Psoas muscle (tissue), 8 donors: Measurements from ENCODE around the gene SPEN. TPM values are rescaled to one million over a fixed set of nuclear protein-coding genes. Genes with fewer than 3 reads are reported as not detected.

Experiments
- ATAC-seq, 4 donors: fragments of 200-7000 bp; cut with Tn5 transposase; one replicate each; pipeline ENCODE4 v1.9.1; 2020; ENCODE audit warnings: moderate library complexity in 3 of 4, mild to moderate bottlenecking in 2 of 4
- DNase-seq, 2 donors: peaks; one replicate each; pipeline ENCODE4 v3.0.0-alpha.2; 2020
- H3K27ac ChIP-seq: fragments of 200-600 bp; one replicate; pipeline ENCODE4 v1.8.0; 2022
- H3K27me3 ChIP-seq, 3 donors: fragments of 200-600 bp in 1 of 3; one replicate each; pipeline versions ENCODE4 v1.6.1 to v1.8.0; 2013 to 2022; ENCODE audit warnings: low read length in 2 of 3, mild to moderate bottlenecking in 2 of 3, moderate library complexity in 1 of 3; ENCODE audit not compliant: insufficient read depth in 3 of 3
- H3K36me3 ChIP-seq, 2 donors: fragments of 200-600 bp in 1 of 2; one replicate each; pipeline versions ENCODE4 v1.6.1 to v1.8.0; 2013 to 2022; ENCODE audit warnings: low read depth in 1 of 2, mild to moderate bottlenecking in 1 of 2, moderate library complexity in 1 of 2; ENCODE audit not compliant: insufficient read depth in 1 of 2
- H3K4me1 ChIP-seq: fragments of 200-600 bp; one replicate; pipeline ENCODE4 v1.8.0; 2022
- H3K4me3 ChIP-seq: fragments of 200-600 bp; one replicate; pipeline ENCODE4 v1.8.0; 2022; ENCODE audit warnings: mild to moderate bottlenecking
- H3K9me3 ChIP-seq: fragments of 200-600 bp; one replicate; pipeline ENCODE4 v1.8.0; 2022
- CTCF ChIP-seq: fragments of 200-600 bp; IDR thresholded peaks from one replicate; pipeline ENCODE4 v1.8.0; 2022; ENCODE audit warnings: antibody characterized with exemption
- WGBS, 3 donors: extraction: QIAGEN DNeasy Blood & Tissue Kit; methylation state at CpG; one replicate each; pipeline versions ENCODE4 v1.1.6 to v1.1.7; 2013; 5-methylcytosine and 5-hydroxymethylcytosine counted together
- intact Hi-C, 2 donors: fragments of 100-400 bp; cut with DNase I; formaldehyde crosslinking; loops; one replicate each; pipeline versions ENCODE4 v1.11.0 to v1.14.2; 2022
- polyA plus RNA-seq, 3 donors: library from polyadenylated mRNA; stranded (reverse); fragments of 200-250 nt; gene quantifications; one replicate each; pipeline ENCODE4 v1.2.3, GENCODE V29; 2013
- total RNA-seq, 4 donors: library from RNA; stranded (reverse); fragmentation: NEBNext Ultra II Directional in 2 of 4; extraction: Animal tissue kit (Norgen Biotek cat#: 25700) in 2 of 4; gene quantifications; one replicate each; pipeline versions ENCODE4 v1.2.1 to v1.2.4, GENCODE V29; 2021 to 2023
- donor health status: healthy with polysubstance abuse.
- donor health status: DM: no; HTN: no; CAD: no; lungs with moderate emphysema.
- donor health status: Bipolar disorder and iron deficiency.
- donor health status: healthy.
- donor health status: DM: yes; HTN: yes; CAD: no.
- donor health status: DM: no; HTN: no; CAD: no.
- donor health status: DM: no; HTN: no; CAD: no.
- donor health status: DM: yes; HTN: yes; CAD: no.

SPEN gene
- total and polyA plus RNA-seq, 7 donors: 10.2 to 46.5 (median 38.3) TPM

- H3K9me3 ChIP-seq: no peaks in the 10 kb centered on the region
- no peak overlapping the region for H3K27ac ChIP-seq
- 86 to 89% (median 88%) methylated on average over 5 of the region's 5 CpGs for WGBS, 3 donors
- no peaks in the 10 kb centered on the region for H3K4me1 ChIP-seq
- no peak overlapping the region for H3K4me3 ChIP-seq
- no peak for ATAC-seq
- TF ChIP-seq CTCF: no peak
- intact Hi-C loops: no loop called here
- no peaks in the 10 kb centered on the region for H3K27me3 ChIP-seq
- no peak for DNase-seq
- H3K36me3 ChIP-seq: peaks cover 6 to 99% of the 10 kb centered on the region in 2 donors
Measured at GRCh38 chr1:15933684-15934083, 86.2 kb downstream of the SPEN start.

GRCh38 chr1:15934211-15935055 is 86.9 kb downstream of the SPEN start:
- Histone ChIP-seq H3K27me3 (no peaks in the 10 kb centered on the region), H3K4me1 (no peaks in the 10 kb centered on the region), H3K9me3 (no peaks in the 10 kb centered on the region), H3K4me3 (no peak overlapping the region), H3K36me3 (peaks cover 5 to 99% of the 10 kb centered on the region in 2 donors), H3K27ac (no peak overlapping the region)
- intact Hi-C loops: no loop called here
- TF ChIP-seq CTCF: no peak
- 88 to 91% (median 90%) methylated on average over 41 to 42 of the region's 42 CpGs for WGBS, 3 donors
- no peak for DNase-seq
- ATAC-seq: no peak

- Histone ChIP-seq H3K4me1 (no peaks in the 10 kb centered on the region), H3K27me3 (no peaks in the 10 kb centered on the region), H3K9me3 (no peaks in the 10 kb centered on the region), H3K4me3 (no peak overlapping the region), H3K36me3 (peaks cover 5 to 99% of the 10 kb centered on the region in 2 donors), H3K27ac (no peak overlapping the region)
- 90 to 93% (median 92%) methylated on average over 29 of the region's 29 CpGs for WGBS, 3 donors
- no peak for TF ChIP-seq CTCF
- DNase-seq (no peak), ATAC-seq (peak in 1 of 4 donors; percentile 7)
- intact Hi-C loops: no loop called here
Measured at GRCh38 chr1:15935056-15935950, 87.8 kb downstream of the SPEN start.

GRCh38 chr1:15936025-15936424 is 88.5 kb downstream of the SPEN start:
- Histone ChIP-seq H3K4me1 (peaks cover 1% of the 10 kb centered on the region), H3K36me3 (peaks cover 5 to 99% of the 10 kb centered on the region in 2 donors), H3K9me3 (no peaks in the 10 kb centered on the region), H3K4me3 (no peak overlapping the region), H3K27ac (no peak overlapping the region), H3K27me3 (no peaks in the 10 kb centered on the region)
- no peak for ATAC-seq
- intact Hi-C loops: no loop called here
- 92 to 96% (median 95%) methylated on average over 6 to 10 of the region's 10 CpGs for WGBS, 3 donors
- no peak for DNase-seq
- TF ChIP-seq CTCF: no peak
